GM20000 (cell line): ENCODE results near the gene HCRT.
"Not testable (repeated sequence)": the region's sequence is repeated elsewhere in the genome, so short reads cannot be mapped to it uniquely, and the experiment has no call there.

ENCODE experiments used
- DNase-seq: peaks from one replicate; pipeline ENCODE4 v3.0.0; 2012; ENCODE audit warnings: low spot score
- CTCF ChIP-seq: IDR thresholded peaks from 2 replicates; pipeline ENCODE4 v1.5.1; 2012; ENCODE audit warnings: mild to moderate bottlenecking, control low read depth; ENCODE audit errors: extremely low read depth, missing control alignments

Gene HCRT

DNA sequence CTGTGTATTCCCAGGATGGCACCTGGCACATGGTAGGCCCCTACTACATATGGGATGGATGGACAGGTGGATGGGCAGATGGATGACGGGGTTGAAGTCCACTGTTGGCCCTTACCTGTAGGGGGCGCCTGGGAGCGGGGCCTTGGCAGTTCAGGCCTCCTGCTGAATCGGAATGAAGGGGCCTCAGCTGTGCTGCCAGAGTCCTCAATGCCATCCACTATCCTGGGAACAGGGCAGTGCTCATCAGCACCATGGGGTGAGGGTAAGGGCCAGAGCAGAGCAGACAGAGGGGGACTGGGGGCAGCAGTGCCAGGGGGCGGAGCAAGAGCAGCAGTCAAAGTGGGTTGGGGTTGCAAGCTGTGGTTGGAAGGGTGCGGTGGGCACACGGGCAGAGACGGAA, 22.1 kb downstream of the HCRT start:
- peak; percentile 62 for DNase-seq
- TF ChIP-seq CTCF: peak; percentile 44

GRCh38 chr17:42160531-42160910, 24.7 kb downstream of the HCRT start:
- DNase-seq: no peak
- TF ChIP-seq CTCF: no peak

DNA sequence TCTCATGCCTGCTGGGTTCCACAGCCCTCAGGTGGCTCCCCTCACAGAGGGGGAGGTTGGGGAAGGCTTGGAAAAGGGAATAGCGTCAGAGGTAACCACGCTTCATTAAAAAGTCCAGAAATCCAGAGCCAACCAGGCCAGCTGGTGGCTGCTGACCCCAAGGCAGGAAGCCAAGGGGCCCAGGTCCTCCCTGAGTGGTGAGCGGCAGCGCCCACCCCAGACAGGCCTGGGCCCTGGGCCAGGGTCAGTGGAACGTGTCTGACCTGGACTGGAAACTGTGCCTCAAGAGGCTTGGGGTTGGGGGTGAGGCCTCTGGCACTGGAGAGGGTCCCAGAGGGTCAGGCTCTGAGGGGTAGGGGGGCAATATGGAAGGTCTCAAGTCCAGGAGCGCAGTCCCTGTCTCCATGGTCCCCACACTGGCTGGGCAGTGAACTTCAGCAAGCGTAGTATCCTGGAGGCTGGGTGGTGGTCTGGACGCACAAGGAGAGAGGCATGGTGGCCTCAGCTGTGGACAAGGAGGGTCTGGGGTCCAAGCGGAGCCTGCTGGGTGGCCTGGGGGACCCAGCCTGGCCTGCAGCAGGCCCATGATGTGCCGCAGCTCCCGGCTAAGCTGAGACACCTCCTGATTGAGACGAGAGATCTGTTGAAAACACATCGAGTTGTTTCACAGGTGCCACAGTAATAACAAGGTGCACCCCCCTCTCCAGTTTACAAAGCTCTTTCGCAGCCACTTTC, 25.3 kb downstream of the HCRT start:
- DNase-seq: no peak

DNA sequence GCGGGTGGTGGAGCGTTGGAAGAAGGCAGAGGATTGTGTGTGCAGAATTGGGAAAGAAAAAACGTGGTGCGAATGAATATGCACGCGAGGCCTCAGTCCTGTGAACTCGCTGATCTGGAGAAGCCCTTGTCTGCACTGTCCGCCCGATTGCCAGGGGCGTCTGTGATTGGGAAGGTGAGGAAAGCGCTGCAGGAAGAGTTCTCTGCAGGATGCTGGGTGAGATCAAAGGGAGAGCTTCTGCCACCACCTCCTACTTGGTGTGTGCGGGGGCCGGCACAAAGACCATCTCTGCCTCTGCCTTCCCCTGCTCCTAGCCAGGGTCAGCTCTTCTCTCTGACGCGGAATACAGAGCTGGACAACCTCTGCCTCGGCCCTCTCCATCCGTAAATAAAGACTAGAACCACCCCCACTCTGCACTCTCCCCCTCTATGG, 29.6 kb downstream of the HCRT start:
- TF ChIP-seq CTCF: no peak
- DNase-seq: no peak

More for the DNA sequence above, 25.3 kb downstream of the HCRT start:
- TF ChIP-seq CTCF: no peak

DNA sequence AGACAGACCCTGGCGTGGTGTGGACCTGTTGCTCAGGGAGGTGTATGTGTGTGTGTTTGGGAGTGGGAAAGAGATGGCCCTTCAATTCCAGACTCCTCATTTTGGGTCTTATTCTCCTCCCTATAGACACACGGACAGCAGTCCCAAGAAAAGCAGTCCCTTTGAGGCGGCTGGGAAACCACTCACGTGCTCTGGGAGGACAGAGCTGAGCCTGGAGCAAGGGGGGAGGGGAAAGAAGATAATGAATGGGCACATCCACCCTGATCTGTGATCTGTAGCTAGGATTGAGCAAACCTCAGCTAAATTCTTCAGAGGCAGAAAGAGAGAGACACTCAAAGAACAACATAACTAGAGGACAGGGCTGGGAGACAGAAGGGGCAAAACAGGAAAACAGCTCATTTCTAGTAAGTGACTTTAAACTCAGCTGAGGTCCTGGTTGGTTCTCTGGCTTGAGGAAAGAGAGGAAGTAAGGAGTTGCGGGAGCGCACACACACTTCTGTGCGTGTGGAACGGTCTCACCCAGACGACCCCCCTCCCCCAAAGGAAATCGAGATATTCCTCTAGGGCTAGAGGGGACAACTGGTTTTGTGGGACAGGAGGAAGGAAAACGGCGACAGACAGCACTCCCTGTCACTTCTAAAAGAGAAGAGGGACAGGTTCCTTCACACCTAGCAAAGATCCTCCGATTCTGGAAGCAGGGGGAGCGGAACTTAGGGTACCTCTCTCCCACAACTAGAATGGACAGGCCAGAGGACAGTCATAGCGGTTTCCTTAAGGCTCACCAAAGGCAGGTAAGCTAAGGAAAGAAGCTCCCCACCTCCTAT, 31.1 kb downstream of the HCRT start:
- no peak for TF ChIP-seq CTCF
- DNase-seq: no peak

GRCh38 chr17:42146911-42147607, 38.2 kb downstream of the HCRT start:
- no peak for TF ChIP-seq CTCF
- no peak for DNase-seq

DNA sequence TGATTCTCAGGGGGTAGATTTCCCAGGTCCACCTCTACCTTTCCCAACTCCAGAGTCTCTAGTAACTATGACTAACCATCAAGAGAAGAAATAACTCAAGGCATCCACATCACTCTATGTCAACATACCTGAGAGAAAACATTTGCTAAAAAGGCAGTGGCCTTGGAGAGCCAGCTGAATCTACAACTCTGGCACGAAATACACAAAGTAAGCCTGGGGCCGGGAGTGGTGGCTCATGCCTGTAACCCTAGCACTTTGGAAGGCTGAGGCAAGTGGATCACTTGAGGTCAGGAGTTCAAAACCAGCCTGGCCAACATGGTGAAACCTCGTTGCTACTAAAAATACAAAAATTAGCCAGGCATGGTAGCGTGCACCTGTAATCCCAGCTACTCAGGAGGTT, 42.1 kb downstream of the HCRT start:
- DNase-seq: not testable (repeated sequence)
